ENCODE measurements around the gene CSTF2T.
"Not testable (repeated sequence)": the region's sequence is repeated elsewhere in the genome, so short reads cannot be mapped to it uniquely, and the experiment has no call there.

CSTF2T gene

DNA sequence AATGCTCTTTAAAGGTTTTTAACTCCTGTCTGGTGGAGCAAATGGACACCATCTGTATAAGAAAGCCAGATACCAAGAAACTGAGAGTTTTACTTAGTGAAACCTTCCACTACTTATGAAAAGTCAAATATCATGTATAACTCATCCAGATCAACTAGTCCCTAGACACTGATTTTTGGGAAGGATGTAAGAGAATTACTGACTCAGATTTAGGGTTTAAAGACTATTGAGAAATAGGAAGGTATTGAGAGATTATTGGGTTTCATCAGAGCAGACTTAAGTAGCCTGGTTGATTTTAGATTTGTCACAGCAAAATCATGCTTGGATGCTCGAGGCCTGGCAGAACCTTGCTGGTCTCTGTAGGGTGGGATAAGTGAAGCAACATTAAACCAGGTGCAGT lies 3.1 kb downstream of the CSTF2T start:
- DNase-seq, result no peak

DNA sequence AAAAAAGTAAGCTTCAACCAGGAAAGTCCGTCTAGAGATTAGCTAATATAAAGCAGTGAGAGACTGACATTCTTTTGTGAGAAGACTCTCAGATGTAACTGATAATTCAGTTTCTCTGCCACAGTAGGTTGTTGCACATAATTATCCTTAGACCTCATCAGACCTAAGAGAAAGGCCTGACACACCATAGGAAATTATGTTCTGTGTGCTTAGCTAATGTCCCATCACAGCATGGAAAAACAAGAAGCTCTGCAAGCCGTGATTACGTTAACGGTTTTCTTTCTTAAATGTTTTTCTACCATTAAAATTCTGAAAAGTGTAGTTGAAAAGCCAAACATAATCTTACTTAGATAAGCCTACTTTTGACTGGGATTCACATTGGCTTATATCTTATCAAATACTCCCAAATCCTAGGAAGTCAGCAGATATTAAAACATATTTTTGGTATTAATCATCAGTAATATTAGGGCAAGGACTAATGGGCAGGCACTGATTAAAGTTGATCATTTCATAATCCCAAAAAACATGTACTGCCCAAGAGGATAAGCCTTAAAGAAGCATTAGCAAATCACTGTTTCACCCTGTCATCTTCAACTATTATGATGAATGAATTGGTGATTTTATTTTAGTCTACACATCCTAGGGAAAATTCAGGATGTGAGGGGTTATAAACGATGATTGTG lies 5.2 kb downstream of the CSTF2T start:
- DNase-seq, result no peak

DNA sequence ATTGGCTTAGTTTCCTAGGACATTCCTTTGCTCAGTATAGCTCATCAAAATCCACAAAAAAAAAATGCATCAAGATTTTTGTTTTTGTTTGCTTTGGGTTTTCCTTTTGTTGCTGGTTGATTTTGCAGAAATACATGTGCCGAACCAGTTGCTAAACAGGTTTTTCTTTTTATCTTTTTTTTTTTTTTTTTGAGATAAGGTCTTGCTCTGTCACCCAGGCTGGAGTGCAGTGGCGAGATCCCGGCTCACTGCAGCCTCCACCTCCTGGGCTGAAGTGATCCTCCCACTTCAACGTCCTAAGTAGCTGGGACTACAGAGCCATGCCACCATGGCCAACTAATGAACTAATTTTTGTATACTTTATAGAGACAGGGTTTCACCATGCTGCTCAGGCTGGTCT lies 8.3 kb downstream of the CSTF2T start:
- DNase-seq, result no peak

DNA sequence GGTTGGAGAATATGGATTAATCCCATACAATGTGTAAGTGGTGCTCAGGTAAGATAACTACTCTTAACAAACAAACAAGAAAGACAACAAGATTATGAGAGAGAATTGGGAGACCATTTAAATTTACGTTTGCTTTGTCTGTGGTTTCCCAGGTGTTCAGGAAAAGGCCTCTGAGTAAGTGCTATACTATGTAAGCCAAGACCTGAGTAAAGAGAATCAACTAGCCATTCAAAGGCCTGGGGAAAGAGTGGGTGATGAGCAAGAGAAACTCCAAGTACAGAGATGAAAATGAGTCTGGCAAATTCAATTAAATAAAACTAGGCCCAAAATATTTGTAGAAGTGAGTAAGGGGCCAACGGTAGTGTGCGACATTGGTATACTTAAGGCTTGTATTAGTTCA lies 9.9 kb downstream of the CSTF2T start:
- DNase-seq, result no peak

DNA sequence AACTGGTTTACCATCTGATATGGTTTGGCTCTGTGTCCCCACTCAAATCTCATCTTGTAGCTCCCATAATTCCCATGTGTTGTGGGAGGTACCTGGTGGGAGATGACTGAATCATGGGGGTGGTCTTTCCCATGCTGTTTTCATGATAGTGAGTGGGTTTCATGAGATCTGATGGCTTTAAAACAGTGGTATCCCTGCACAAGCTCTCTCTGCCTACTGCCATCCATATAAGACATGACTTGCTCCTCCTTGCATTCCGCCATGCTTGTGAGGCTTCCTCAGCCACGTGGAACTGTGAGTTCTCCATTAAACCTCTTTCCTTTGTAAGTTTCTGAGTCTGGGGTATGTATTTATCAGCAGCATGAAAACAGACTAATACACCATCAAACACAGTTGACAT lies 10.6 kb downstream of the CSTF2T start:
- not testable (repeated sequence) for DNase-seq

DNA sequence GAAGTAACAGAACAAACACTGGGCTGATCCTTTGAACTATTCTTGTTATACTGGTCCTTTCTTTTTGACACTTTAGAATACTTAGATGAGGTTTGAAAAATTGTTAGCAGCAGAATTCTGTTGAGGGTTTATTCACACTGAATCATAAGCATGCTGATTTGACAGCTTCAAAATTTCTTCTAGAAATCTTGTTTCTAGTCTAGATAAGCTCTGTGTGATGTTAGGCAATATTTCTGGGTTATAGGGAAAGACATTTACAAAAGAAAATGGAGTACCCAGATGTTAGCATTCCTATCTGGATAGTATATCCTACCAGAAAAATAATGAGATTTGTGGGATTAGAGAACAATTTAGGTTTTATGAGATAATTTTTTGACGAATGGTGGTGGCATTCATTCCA lies 12.1 kb downstream of the CSTF2T start:
- no peak for DNase-seq

DNA sequence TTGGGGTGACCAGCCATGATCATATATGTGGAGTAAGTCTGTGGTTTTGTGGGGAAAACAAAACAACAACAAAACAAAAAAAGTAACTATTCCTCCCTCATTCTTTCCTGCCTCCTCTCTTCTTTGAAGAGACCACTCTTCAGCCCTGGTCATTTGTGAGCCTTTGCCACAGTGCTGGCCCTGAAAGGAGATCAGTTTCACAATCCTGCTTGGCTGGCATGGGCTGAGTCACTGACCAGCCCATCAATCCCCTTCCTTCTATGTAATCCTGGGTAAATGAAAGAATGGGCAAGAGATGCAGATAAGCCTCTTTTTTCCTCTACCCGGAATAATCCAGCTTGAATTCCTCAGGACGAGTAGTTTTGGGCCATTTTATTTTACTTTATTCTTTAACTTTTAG lies 13.6 kb downstream of the CSTF2T start:
- no peak for DNase-seq

DNA sequence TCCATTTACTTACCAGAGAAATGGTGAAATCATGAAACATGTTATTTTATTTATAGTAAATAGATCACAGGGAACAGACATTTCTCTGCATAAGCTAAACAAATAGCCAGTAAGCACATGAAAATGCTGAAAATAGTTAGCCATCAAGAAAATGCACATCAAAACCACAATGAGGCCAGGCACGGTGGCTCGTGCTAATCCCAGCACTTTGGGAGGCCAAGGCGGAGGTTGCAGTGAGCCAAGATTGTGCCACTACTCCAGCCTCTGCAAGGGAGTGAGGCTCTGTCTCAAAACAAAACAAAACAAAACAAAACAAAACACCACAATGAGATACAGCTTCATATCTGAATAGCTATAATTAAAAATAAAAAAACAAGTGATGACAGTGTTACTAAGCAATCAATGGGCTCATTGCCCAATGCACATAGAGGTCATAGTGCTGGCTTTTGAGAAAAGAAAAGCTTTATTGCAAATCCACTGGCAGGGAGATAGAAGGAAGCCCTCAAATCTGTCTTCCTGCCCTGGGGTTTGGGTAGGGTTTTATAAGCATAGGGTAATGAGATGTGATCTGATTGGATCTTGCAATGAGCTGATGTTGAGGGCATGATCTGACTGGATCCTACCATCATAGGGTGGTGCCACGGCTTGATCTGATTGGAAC lies 16.2 kb downstream of the CSTF2T start:
- no peak for DNase-seq

DNA sequence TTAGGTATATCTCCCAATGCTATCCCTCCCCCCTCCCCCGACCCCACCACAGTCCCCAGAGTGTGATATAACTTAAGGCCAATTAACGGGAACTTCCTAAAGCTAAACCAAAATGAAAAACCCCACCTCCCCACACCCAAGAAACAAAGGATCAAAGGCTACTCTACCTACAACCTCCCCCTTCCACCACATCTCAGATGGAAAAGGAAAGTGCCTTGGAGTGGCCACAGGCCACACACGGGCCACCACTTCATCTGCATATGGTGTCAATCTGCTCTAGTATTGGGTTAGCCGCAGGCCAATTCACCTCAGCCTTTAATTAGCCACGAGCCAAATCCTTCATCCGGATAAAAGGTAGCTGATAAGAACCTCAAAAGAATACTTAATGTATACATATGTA lies 19.6 kb downstream of the CSTF2T start:
- no peak for DNase-seq

DNA sequence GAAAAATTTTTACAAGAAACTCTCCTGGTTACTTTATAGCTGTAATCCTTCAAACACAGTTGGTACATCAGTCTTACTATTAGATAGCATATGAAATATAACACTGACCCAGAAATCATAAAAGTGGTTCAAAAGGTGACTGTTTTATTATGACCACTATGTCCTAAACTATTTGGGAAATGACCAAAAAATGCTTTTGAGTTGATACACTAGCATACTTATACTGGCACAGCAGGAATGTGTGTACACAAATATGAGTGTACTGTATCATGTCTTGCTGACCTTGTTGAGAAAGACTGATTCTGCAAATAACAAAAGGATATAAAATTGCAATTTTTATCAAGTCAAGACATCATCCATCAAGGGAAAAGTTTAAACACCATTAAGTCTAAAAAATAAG lies 24.3 kb downstream of the CSTF2T start:
- DNase-seq, result no peak

DNA sequence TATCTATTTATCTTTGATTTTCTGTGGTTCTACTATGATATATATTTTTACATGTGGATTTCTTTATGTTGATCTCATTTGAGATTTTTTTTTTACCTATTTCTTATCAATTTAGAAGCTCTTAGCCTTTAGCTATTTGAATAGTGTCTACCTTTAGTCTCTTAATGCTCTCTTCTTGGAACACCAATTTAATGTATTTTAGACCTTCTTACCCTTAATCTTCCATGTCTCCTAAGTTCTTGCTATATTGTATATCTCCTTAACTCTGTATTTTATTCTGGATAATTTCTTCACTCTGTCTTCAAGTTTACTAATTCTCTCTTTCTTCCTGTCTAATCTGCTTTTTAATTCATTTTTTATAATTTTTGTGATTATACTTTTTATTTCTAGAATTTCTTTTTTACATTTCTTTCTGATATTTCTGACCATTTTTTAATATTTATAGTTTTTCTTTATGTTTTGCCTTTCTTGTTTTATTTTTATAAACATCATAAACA lies 27.3 kb downstream of the CSTF2T start:
- no peak for DNase-seq

DNA sequence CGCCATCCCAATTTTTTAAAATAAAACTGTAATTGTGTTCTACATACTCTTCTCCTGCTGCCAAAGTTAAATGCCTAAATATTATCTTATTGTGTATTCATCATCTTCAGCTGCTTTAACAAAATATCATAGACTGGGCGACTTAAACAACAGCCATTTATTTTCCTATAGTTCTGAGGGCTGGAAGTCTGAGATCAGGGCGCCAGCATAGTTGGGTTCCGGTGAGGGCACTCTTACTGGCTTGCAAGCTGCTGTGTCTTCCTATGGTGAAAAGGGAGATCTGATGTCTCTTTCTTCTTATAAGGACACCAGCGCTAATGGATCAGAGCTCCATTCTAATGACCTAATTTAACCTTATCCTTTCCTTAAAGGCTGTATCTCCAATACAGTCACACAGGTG lies 30.4 kb downstream of the CSTF2T start:
- no peak for DNase-seq

DNA sequence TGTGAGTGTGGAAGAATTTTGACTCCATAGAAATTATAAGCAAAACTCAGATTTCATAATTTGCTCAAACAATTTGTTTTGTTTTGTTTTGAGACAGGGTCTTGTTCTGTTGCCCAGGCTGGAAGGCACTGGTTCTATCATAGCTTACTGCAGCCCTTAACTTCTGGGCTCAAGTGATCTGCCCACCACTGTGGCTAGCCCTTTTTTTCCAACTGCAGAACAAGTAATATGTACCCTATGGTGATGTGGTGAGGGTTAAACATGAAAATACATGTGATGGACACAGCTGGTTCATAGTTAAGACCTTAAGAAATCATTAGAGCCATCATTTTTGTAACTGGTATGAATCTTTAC lies 31.1 kb downstream of the CSTF2T start:
- DNase-seq, result no peak

DNA sequence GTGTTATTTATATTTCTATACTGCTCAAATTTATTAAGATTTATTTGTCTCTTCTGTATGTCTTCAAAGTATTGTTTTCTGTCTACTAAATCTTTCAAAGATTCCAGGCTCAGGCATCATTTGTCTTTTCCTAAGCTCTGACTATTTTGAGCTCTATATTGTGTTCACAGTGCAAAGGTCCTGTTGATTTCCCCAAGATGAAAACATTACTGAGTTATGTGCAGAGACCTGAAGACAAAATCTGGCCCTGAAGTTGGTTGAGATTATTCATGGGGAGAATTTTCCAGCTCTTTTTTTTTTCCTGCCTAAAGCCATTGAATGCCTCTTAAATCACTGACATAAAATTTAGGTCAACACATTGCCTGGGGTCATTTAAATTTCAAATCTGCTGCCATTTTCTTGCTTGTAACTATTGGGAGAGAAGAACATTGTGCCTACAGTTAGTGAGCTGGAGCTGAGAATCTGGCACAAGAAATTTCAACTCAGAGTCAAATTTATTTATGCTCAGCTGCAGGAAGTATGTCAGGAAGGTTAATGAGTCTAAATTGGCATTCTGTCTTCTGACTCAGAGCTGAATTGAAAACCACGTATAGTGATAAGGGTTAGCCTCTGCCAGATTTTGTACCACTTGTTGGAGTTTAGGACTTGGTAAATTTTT lies 31.6 kb downstream of the CSTF2T start:
- DNase-seq, result no peak

DNA sequence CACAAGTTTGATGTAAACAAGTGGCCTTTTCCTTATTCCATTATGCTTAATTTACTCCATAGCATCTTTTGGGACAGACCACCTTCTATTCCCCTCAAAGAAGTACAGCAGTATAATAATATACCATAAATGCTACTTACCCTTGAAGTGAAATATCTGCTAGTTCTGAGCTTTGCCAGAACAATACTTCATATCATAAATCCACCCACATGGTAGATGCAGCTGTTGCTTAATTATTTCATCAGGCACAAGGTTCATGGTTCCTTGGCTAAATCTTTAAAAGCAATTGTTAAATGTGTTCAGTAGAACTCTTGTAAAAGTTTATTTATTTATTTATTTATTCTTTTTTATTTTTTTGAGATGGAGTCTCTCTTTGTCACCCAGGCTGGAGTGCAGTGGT lies 32.9 kb downstream of the CSTF2T start:
- DNase-seq, result no peak

DNA sequence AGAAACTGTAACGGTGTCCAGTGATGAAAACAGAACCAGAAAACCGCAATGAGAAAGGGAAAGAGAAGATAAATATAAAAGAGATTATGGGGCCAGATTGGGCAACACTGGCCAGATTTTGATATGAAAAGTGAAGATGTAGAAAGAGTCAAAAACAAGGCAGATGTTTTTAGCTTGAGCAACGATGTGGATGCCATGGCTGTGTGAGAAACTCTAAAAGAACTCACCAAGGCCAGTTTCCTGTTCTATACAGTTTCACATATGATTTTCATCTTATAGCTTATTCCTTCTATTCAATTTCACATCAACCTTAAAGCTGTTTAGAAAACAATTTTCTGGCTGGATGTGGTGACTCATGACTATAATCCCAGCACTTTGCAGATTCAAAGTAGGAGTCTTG lies 36.3 kb downstream of the CSTF2T start:
- DNase-seq, result no peak

DNA sequence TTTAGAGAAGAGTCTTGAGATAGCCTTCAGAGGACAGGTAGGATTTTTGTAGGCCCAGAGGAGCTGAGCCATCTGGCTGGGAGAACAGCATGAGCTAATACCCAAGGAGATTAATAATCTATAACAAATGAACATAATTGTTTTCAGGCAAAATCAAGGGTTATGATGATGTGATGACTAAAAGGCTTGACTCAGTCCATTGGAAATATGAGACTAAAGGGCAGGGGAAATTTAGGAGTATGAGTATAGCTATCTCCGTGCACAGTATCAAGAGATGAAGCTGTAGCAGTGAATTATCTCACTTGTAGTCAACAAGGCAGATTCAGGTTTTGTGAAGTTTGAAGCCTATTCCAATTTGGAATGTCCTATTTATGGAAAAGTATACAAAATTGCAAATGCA lies 40.1 kb downstream of the CSTF2T start:
- no peak for DNase-seq

DNA sequence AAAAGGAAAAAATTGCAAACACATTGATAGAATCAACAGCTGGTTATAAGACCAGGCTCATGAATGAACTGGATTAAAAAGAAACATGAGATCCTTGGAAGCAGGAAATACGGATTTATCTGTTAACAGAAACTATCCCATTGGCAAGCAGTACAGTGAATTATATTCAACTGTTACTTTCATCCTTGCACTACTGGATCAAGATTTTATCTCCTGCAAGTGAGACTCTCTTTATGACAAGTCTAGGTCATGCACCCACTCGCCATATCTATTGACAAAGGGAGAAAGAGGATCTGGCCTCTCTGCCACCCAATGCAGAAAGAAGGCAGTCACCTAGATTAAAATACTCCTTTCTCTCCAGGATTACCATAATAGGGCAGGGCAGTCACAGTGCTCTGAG lies 41.4 kb downstream of the CSTF2T start:
- DNase-seq, result no peak

DNA sequence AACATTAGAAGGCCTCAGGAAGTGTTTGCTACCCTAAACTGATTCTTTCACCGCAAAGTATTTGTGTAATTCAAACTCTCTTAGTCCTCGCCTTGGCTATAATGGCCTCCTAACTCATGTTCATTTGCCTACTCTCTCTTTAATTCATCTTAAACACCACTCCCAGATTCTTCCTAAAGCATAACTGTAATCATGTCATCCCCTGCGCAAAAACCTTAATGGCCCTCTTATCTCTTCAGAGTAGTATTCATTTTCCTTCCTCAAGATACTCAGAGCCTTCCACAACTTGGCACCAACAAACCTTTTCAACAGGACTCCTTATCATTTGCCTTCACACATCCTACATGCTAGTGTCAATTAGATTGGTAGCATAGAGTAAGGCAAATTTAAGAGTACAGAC lies 42.9 kb downstream of the CSTF2T start:
- no peak for DNase-seq

DNA sequence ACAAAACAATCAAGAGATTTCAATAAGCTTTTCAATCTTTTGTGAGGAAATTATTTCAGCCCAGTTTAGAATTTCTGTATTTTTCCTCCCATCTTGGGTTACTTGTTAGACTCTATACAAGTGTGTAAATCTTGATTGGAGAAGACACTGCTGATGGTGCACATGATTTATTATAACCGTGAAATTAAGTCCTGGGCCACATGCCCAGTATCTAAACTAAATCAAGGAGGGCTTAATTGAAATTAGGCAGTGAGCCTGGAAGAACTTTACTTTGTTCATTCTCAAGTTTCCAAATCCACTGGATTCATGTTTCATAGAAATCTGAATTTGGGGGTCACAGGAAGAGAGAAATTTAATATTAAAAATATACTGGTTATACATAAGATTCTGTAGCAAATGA lies 44.5 kb downstream of the CSTF2T start:
- DNase-seq, result no peak

DNA sequence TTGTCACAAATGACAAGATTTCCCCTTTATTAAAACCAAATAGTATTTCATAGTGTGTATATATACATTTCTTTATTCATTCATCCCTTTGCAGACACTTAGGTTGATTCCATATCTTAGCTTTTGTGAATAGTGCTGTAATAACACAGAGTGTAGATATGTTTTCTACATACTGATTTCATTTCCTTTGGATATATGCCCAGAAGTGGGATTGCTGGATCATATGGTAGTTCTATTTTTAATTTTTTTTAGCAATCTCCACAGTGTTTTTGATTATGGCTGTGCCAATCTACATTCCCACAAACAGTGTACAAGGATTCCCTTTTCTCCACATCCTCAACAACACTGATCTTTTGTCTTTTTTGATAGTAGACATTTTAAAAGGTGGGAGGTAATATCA lies 46.4 kb downstream of the CSTF2T start:
- no peak for DNase-seq

DNA sequence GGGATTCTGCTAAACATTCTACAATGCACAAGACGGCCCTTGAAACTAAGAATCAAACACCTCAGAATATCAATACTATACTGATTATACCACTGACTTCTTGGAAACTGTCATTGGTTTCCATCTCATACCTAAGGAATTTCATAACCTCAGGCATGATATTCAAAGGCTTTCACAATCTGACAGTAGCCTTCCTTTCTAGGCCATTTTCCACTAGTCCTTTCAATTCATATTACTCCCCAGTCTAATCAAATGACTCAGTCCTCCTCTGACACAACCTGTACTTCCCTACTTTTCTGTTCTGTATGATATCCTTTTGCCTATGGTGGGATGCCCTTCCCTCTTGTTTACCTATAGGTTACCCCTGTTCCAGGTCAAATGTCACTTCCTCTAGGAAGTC lies 48.3 kb downstream of the CSTF2T start:
- DNase-seq, result no peak

DNA sequence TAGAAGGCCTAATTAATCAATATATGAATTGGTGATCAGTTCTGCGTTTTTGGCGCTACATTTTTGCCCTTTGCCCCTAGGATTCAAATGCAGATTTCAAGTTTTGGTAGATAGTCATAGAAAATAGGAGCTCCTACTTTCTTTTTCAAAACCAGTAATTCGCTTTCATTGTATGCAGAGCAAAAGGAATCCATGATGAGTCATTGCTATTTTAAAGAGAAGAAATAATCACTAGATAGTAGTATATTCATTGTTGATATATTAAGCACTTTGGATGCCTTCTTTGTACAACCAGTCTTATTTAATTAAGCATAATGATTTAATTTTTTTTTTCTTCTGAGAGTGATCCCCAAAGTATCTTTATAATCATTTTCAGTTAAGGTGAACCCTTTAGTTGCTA lies 50.3 kb downstream of the CSTF2T start:
- DNase-seq, result no peak
